GM21576 (cell line): ENCODE results near the gene CMIP.
"Not testable (repeated sequence)": the region's sequence is repeated elsewhere in the genome, so short reads cannot be mapped to it uniquely, and the experiment has no call there.

Experiments
- ATAC-seq: cut with Tn5 transposase; IDR thresholded peaks from one replicate; pipeline ENCODE4 v1.9.1; 2021; ENCODE audit warnings: mild to moderate bottlenecking, moderate library complexity; ENCODE audit not compliant: unreplicated experiment

The CMIP gene

GRCh38 chr16:81577272-81577671 is 132.7 kb downstream of the CMIP start:
- ATAC-seq: not testable (repeated sequence)

- ATAC-seq: no peak
Measured at GRCh38 chr16:81578076-81578475, 133.5 kb downstream of the CMIP start.

DNA sequence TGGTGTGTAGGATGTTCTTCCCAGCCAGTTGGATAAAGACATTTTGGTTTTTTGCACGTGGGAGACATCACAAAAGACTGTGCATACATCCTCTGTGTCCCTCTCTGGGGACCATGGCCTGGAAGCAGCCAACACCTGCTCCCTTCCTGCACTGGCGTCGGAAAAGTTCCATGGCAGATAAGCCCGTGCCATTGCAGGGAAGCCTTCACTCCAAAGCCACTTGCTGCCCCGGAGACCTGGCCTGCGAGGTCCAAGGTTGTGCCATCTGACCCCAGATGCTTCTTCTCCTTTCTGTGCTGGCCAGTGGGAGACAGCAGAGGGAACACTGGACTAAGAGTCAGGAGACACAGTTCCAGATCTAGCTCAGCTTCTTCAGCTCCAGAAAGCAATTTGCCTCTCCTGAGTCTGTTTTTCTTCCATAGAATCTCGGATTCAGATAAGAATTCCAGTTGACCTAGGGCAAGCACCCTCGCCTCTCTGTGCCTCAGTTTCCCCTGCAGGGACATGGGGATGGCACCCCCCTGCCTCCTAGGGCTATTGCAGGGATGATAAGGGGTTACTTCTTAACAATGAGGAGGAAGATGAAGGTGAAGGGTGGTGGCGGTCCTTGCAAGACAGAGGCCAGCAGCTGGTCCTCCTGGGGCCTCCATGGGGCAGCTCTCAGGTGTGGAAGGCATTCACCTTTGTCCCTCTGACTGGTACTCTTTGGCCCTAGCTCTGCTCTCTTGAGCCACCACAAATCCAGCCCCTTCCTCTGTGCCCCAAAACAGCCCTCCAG is 134.2 kb downstream of the CMIP start:
- ATAC-seq: no peak

- ATAC-seq: no peak
Measured at GRCh38 chr16:81581107-81581506, 136.5 kb downstream of the CMIP start.

- ATAC-seq: no peak
Measured at GRCh38 chr16:81582655-81583441, 138.2 kb downstream of the CMIP start.

- ATAC-seq: no peak
Measured at GRCh38 chr16:81583893-81584631, 139.5 kb downstream of the CMIP start.

- ATAC-seq: no peak
Measured at GRCh38 chr16:81585785-81586184, 141.2 kb downstream of the CMIP start.

DNA sequence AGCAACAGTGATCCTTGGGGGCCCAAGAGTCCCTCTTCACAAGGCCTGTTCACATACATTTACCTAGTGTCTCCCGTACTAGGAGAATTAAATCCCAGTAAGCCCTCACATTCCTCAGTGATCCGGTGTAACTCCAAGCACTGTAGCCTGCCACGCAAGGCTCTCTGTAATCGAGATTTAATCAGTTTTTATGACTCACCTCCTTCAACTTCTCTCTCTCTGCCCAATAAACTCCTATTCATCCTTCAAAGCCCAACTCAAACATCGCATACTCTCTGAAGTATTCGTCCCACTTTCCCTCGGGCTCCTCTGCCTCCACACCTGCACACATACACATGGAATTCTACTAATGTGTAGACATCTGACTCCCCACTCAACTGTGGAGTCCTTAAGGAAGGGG is 141.8 kb downstream of the CMIP start:
- no peak for ATAC-seq

- ATAC-seq: no peak
Measured at GRCh38 chr16:81586977-81587625, 142.5 kb downstream of the CMIP start.

- no peak for ATAC-seq
Measured at GRCh38 chr16:81587626-81588160, 143.1 kb downstream of the CMIP start.

GRCh38 chr16:81588326-81589081 is 143.9 kb downstream of the CMIP start:
- no peak for ATAC-seq

GRCh38 chr16:81589975-81590650 is 145.5 kb downstream of the CMIP start:
- no peak for ATAC-seq

DNA sequence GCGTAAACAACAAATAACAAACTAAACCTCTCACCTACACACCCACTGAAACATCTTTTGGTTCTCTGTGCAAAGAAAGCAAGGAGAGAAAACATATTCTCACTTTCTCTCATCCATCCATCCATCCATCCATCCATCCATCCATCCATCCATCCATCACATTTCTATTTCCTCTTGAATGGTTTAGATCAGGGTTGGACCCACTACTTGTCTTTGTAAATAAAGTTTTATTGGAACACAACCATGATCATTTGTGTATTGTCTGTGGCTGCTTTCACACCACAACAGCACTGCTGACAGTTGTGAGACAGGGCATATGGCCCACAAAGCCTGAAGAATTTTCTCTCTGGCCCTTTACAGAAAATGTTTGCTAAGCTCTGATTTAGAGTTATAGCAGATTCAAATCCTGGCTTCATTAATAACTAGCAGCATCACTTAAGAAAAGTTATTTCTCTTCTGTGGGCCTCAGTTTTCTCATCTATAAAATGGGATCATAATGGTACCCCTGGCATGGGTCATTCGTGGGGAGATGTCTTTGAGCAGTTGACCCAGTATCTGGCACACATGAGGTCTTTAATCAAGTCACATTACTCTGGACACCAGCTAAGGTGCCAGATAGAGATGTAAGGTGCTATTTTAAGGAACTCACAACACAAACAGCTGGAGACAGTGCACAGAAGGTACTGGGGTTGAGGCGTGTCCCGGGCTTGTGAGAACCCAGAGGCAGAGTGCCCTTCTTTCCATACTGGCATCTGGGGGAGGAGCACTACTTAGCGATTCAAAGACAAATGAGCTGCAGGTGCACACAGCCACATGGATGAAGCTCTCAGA is 146.3 kb downstream of the CMIP start:
- ATAC-seq: no peak

DNA sequence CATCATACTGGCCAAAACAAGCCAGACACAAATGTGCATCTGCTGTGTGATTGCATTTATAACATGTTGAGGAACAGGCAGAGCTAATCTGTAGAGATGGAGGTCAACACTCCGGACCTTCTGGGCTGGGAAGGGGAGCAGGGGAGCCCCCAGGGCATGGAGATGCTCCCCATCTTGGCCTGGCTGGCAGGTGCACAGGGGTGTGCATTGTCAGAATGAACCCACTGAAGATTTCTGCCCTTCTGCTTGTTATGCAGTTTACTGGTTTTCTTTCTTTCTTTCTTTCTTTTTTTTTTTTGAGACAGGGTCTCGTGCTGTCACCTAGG is 146.9 kb downstream of the CMIP start:
- ATAC-seq: no peak

GRCh38 chr16:81592353-81592866 is 147.8 kb downstream of the CMIP start:
- ATAC-seq: no peak

DNA sequence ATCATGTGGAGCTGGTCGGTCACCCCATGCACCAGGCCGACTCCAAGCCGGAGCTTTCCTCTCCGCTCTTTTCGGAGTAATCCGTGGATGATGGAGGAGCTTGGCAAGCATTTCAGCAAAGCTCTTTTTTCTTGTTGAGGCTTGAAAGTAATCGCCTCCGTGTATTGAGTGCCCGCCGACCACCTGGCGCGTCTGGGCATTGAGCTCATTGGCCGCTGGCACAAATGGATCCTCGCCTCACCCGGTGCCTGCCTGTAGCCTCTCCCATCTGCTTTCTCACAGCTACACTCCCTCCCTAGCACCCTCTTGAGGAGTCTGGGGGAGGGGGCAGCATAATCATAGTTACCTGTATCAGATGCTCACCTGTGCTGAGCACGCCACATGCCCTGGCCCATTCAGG is 148.9 kb downstream of the CMIP start:
- ATAC-seq: no peak

DNA sequence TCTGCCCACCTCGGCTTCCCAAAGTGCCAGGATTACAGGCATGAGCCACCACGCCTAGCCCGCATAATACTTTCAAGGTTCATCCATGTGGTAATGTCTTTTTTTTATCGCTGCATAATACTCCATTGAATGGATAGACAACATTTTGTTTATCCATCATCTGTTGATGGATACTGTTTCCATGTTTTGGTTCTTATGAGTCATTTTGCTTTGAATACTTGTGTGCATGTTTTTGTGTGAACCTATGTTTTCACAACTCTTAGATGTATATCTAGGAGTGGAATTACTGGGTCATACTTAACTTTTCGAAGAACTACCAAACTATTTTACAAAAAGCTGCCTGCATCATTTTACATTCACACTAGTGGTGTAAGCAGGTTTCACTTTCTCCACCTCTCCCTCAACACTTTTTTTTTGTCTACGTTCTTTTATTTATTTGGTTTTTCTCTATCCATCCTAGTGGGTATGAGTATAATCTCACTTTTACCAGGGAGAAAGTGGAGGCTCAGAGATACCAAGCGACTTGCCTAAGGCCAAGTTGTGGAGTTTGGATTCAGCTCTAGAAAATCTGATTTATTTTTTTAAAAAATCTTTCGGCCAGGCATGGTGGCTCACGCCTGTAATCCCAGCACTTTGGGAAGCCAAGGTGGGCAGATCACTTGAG is 151.2 kb downstream of the CMIP start:
- no peak for ATAC-seq

DNA sequence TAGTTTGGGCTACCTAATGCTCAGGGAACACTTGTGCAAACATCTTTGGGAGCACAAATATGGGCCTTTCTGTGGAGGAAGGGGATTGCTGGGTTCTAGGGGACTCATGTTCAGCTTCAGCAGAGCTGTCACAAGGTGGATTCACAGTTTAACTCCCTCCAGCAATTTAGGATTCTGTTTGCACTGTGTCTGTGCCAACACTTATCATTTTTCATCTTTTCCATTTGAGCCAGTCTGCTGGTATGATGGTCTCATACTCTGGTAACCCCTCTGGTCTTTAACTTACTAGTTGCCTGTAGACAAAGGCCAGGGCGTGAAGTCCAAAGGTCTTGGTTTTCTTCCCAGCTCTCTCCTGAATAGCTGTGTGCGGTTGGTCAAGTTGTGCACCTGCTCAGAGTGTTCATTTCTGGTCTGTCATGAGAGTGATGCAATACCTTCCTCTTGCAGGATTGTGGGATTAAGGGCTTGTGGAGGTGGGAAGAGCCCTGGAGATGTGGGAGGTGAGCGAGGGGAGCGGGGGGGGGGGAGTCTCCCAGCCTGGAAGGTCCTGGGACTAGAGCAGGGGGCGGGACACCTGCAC is 152.6 kb downstream of the CMIP start:
- no peak for ATAC-seq
